Measurements from ENCODE around the gene PRKN.

PRKN gene

DNA sequence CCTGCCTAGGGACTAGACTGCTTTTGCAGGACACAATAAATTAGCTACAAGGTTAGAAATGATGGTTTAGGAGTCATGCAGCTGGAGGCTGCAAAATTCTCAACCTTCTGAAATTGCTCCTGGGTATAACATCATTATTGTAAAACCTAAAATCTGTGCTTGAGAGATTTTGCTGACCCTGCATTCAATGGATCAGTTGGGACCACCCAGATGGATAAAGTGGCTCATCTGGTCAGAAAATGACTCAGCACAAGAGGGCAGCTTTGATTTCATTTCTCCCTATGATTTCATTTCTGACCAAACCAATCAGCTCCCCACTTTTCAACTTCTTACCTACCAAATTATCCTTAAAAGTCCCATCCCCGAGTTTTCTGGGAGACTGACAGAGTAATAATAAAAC lies 1086.4 kb downstream of the PRKN start:
- Histone ChIP-seq H3K79me2 (ENCODE audit: low read length) (no peaks in the 10 kb centered on the region), H3K27me3 (ENCODE audit: low read depth, low read length) (no peaks in the 10 kb centered on the region), H2AFZ (ENCODE audit: low read depth, low read length) (no peak overlapping the region), H3K36me3 (replicated peaks; ENCODE audit: low read depth, low read length) (no peaks in the 10 kb centered on the region), H3K9me3 (ENCODE audit: insufficient read depth, low read length) (no peaks in the 10 kb centered on the region), H3K9ac (ENCODE audit: low read length) (no peak overlapping the region), H3K4me3 (ENCODE audit: low read length) (no peak overlapping the region), H3K4me2 (ENCODE audit: low read length) (no peak overlapping the region), H4K20me1 (ENCODE audit: insufficient read depth, low read length) (no peaks in the 10 kb centered on the region), H3K4me1 (ENCODE audit: low read length) (no peaks in the 10 kb centered on the region), H3K27ac (ENCODE audit: low read length) (no peak overlapping the region)
- TF ChIP-seq, protein P1, sequence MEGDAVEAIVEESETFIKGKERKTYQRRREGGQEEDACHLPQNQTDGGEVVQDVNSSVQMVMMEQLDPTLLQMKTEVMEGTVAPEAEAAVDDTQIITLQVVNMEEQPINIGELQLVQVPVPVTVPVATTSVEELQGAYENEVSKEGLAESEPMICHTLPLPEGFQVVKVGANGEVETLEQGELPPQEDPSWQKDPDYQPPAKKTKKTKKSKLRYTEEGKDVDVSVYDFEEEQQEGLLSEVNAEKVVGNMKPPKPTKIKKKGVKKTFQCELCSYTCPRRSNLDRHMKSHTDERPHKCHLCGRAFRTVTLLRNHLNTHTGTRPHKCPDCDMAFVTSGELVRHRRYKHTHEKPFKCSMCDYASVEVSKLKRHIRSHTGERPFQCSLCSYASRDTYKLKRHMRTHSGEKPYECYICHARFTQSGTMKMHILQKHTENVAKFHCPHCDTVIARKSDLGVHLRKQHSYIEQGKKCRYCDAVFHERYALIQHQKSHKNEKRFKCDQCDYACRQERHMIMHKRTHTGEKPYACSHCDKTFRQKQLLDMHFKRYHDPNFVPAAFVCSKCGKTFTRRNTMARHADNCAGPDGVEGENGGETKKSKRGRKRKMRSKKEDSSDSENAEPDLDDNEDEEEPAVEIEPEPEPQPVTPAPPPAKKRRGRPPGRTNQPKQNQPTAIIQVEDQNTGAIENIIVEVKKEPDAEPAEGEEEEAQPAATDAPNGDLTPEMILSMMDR (IDR thresholded peaks at IDR 0.05; ENCODE audit: low read depth, low read length), result no peak
- TF ChIP-seq EZH2phosphoT487 (IDR thresholded peaks at IDR 0.05; ENCODE audit: low read depth), result no peak

DNA sequence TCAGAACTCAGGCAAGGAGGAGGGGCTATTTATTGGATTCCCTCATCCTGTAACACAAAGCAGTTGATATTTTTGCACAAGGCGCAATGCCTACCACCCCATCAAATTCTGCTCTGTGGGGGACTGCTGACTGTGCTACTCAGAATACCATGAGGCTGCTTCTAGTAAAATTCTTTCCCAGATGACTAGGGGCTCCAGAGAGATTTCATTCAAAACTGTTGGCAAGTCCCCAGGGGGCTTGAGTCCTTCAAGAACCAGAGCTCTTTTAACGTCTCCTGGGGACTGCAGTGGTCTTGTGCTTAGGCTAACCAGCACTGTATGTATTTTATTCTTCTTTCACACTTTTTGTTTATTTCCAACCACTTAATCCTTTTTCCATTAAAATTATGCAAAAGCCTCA lies 1087.8 kb downstream of the PRKN start:
- H3K4me1 ChIP-seq (ENCODE audit: low read length), result no peaks in the 10 kb centered on the region
- H3K79me2 ChIP-seq (ENCODE audit: low read length), result no peaks in the 10 kb centered on the region
- no peak overlapping the region for H3K4me2 ChIP-seq (ENCODE audit: low read length)
- H3K9me3 ChIP-seq (ENCODE audit: insufficient read depth, low read length), result no peaks in the 10 kb centered on the region
- no peak overlapping the region for H3K9ac ChIP-seq (ENCODE audit: low read length)
- TF ChIP-seq, protein P1 (IDR thresholded peaks at IDR 0.05; ENCODE audit: low read depth, low read length), result no peak
- TF ChIP-seq EZH2phosphoT487 (IDR thresholded peaks at IDR 0.05; ENCODE audit: low read depth), result no peak
- no peaks in the 10 kb centered on the region for H3K36me3 ChIP-seq (replicated peaks; ENCODE audit: low read depth, low read length)
- H3K4me3 ChIP-seq (ENCODE audit: low read length), result no peak overlapping the region
- H4K20me1 ChIP-seq (ENCODE audit: insufficient read depth, low read length), result no peaks in the 10 kb centered on the region
- H2AFZ ChIP-seq (ENCODE audit: low read depth, low read length), result no peak overlapping the region
- no peaks in the 10 kb centered on the region for H3K27me3 ChIP-seq (ENCODE audit: low read depth, low read length)
- H3K27ac ChIP-seq (ENCODE audit: low read length), result no peak overlapping the region

DNA sequence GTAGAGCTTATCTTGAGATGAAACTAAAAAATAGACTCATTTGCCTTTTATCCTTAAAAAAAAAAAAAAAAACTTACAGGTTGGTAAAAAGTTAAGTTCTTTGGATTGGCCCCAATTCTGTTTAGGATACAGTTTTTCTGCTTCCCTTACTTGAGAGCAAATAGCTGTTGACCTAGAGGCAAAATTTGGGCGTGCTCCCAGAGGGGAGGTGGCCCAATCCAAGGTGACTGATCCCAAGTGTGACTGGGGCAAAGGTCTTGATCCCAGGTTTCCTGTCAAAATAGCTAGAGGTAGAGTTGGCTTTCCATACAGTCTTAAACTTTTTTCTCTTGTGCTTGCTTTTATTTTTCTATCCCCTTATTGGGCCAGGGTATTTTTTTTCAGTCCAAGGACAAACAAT lies 1089.9 kb downstream of the PRKN start:
- Histone ChIP-seq H3K4me1 (ENCODE audit: low read length) (no peaks in the 10 kb centered on the region), H3K4me2 (ENCODE audit: low read length) (no peak overlapping the region), H2AFZ (ENCODE audit: low read depth, low read length) (no peak overlapping the region), H3K4me3 (ENCODE audit: low read length) (no peak overlapping the region), H3K36me3 (replicated peaks; ENCODE audit: low read depth, low read length) (no peaks in the 10 kb centered on the region), H3K9ac (ENCODE audit: low read length) (no peak overlapping the region), H4K20me1 (ENCODE audit: insufficient read depth, low read length) (no peaks in the 10 kb centered on the region), H3K9me3 (ENCODE audit: insufficient read depth, low read length) (no peaks in the 10 kb centered on the region), H3K79me2 (ENCODE audit: low read length) (no peaks in the 10 kb centered on the region), H3K27me3 (ENCODE audit: low read depth, low read length) (no peaks in the 10 kb centered on the region), H3K27ac (ENCODE audit: low read length) (no peak overlapping the region)
- TF ChIP-seq, protein P1 (IDR thresholded peaks at IDR 0.05; ENCODE audit: low read depth, low read length), result no peak
- TF ChIP-seq EZH2phosphoT487 (IDR thresholded peaks at IDR 0.05; ENCODE audit: low read depth), result no peak

DNA sequence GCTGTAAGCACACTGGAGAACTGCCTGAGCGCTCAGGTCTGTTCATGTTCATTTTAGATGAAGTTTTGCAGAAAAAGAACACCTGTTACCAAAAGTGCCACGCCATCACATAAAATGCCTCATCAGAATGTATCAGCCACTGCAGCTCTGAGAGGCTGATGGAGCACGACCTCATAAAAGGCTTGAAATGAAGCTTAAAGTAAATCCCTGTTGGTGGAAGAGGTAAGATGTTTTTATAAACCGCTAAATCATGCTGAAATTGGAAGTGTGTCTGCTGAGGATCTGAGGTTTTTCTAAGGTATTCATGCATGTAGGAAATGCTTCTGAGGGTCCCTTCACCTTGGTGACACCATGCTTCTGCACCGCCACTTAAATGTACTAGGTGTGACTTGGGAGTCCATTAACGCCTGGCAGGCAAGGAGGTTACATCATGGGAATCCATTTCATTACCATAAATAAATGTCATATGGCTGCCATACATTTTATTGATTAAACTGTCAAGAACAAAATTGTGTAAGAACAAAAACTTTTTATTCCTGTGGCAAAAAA lies 1090.6 kb downstream of the PRKN start:
- H3K4me3 ChIP-seq (ENCODE audit: low read length), result no peak overlapping the region
- H3K79me2 ChIP-seq (ENCODE audit: low read length), result no peaks in the 10 kb centered on the region
- H3K9me3 ChIP-seq (ENCODE audit: insufficient read depth, low read length), result no peaks in the 10 kb centered on the region
- TF ChIP-seq EZH2phosphoT487 (IDR thresholded peaks at IDR 0.05; ENCODE audit: low read depth), result no peak
- TF ChIP-seq, protein P1 (IDR thresholded peaks at IDR 0.05; ENCODE audit: low read depth, low read length), result no peak
- no peak overlapping the region for H2AFZ ChIP-seq (ENCODE audit: low read depth, low read length)
- H3K36me3 ChIP-seq (replicated peaks; ENCODE audit: low read depth, low read length), result no peaks in the 10 kb centered on the region
- H3K27ac ChIP-seq (ENCODE audit: low read length), result no peak overlapping the region
- H3K4me2 ChIP-seq (ENCODE audit: low read length), result no peak overlapping the region
- no peaks in the 10 kb centered on the region for H3K4me1 ChIP-seq (ENCODE audit: low read length)
- no peaks in the 10 kb centered on the region for H3K27me3 ChIP-seq (ENCODE audit: low read depth, low read length)
- no peaks in the 10 kb centered on the region for H4K20me1 ChIP-seq (ENCODE audit: insufficient read depth, low read length)
- no peak overlapping the region for H3K9ac ChIP-seq (ENCODE audit: low read length)

Data from OCI-LY3 (cell line).